Kidney (tissue), 14 donors: ENCODE measurements around the gene AOC1. TPM values are rescaled to one million over a fixed set of nuclear protein-coding genes. Genes with fewer than 3 reads are reported as not detected.
"Not testable (repeated sequence)": the region's sequence is repeated elsewhere in the genome, so short reads cannot be mapped to it uniquely, and the experiment has no call there.

Experiments
- DNase-seq, 5 donors: peaks; one replicate each; pipeline ENCODE4 v3.0.0-alpha.2; 2013 to 2020
- FAIRE-seq: peaks from 2 replicates; lab custom pipeline; 2012; peaks lifted over from hg19 to GRCh38; lab: Jason Lieb, UNC
- H3K27ac ChIP-seq, 2 donors: one replicate each; pipeline ENCODE4 v1.7.0; 2013; ENCODE audit warnings: low read depth in 2 of 2, low read length in 2 of 2, inconsistent platforms in 1 of 2
- H3K27me3 ChIP-seq: one replicate; pipeline ENCODE4 v1.7.1; 2013; ENCODE audit warnings: low read length, inconsistent platforms; ENCODE audit not compliant: control insufficient read depth, insufficient read depth
- H3K36me3 ChIP-seq, 3 donors: one replicate each; pipeline versions ENCODE4 v1.7.0 to v1.7.1; 2013; ENCODE audit warnings: low read length in 3 of 3, control low read depth in 1 of 3, inconsistent platforms in 1 of 3; ENCODE audit not compliant: insufficient read depth in 3 of 3, control insufficient read depth in 2 of 3
- H3K4me1 ChIP-seq, 3 donors: one replicate each; pipeline versions ENCODE4 v1.7.0 to v1.7.1; 2013; ENCODE audit warnings: low read length in 3 of 3, inconsistent platforms in 1 of 3, low read depth in 1 of 3; ENCODE audit not compliant: control insufficient read depth in 2 of 3, insufficient read depth in 2 of 3
- H3K4me3 ChIP-seq, 3 donors: one replicate each; pipeline versions ENCODE4 v1.7.0 to v1.8.1; 2013; ENCODE audit warnings: low read length in 3 of 3, control low read depth in 1 of 3, inconsistent platforms in 1 of 3
- H3K9ac ChIP-seq, 3 donors: one replicate each; pipeline versions ENCODE4 v1.7.0 to v1.7.1; 2013; ENCODE audit warnings: low read length in 3 of 3, control low read depth in 1 of 3, inconsistent platforms in 1 of 3
- H3K9me3 ChIP-seq, 3 donors: one replicate each; pipeline versions ENCODE4 v1.7.0 to v1.7.1; 2013; ENCODE audit warnings: low read length in 3 of 3, control low read depth in 1 of 3, inconsistent platforms in 1 of 3; ENCODE audit not compliant: control insufficient read depth in 2 of 3, insufficient read depth in 1 of 3
- CTCF ChIP-seq: IDR thresholded peaks from 3 replicates; pipeline ENCODE4 v1.5.1; 2012; ENCODE audit warnings: mild to moderate bottlenecking, moderate library complexity, borderline replicate concordance; ENCODE audit not compliant: insufficient read depth; ENCODE audit errors: extremely low read depth
- intact Hi-C: fragments of 100-400 bp; cut with DNase I; formaldehyde crosslinking; loops from one replicate; pipeline ENCODE4 v1.11.1; 2022
- polyA plus RNA-seq: library from polyadenylated mRNA; stranded (reverse); fragments of 350-450 nt; fragmentation: Illumina TruSeq; extraction: RNeasy Lipid Tissue Mini Kit (QIAGEN cat#74804); gene quantifications from one replicate; pipeline ENCODE4 v1.2.3, GENCODE V29; 2014; ENCODE audit warnings: low read depth, low replicate concordance; ENCODE audit not compliant: insufficient read depth
- total RNA-seq: library from RNA; stranded (reverse); fragmentation: NEBNext Ultra II Directional; extraction: Animal tissue kit (Norgen Biotek cat#: 25700); gene quantifications from one replicate; pipeline ENCODE4 v1.2.1, GENCODE V29; 2021
- donor health status: control.
- donor health status: control.
- donor health status: control.
- donor health status: control.
- donor health status: control.
- donor health status: DM: yes; HTN: yes; CAD: no.
- donor health status: Normal renal cell carcinoma (clear cell type).

AOC1 gene
- total and polyA plus RNA-seq, 2 donors from 2014 or later, result 99.1 to 170 TPM

GRCh38 chr7:150904011-150904909 is 51.9 kb downstream of the AOC1 start:
- intact Hi-C loops, result loop anchor here (10.0 kb wide), 1 partner anchor 211 kb away; no protein-coding TSS in a partner anchor

GRCh38 chr7:150908173-150908572 is 55.9 kb downstream of the AOC1 start:
- H3K27me3 ChIP-seq, result no peaks in the 10 kb centered on the region
- no peak overlapping the region for H3K9ac ChIP-seq
- peaks cover 0 to 2% (median 0%) of the 10 kb centered on the region in 3 donors for H3K4me1 ChIP-seq
- FAIRE-seq, result no peak
- DNase-seq, result no peak
- H3K4me3 ChIP-seq, result no peak overlapping the region
- H3K9me3 ChIP-seq, result no peaks in the 10 kb centered on the region
- H3K27ac ChIP-seq, result no peak overlapping the region
- H3K36me3 ChIP-seq, result no peaks in the 10 kb centered on the region
- intact Hi-C loops, result loop anchor here (10.0 kb wide), 1 partner anchor 207 kb away; no protein-coding TSS in a partner anchor
- no peak for TF ChIP-seq CTCF

More at GRCh38 chr7:150904011-150904909, 51.9 kb downstream of the AOC1 start:
- Histone ChIP-seq H3K36me3 (no peaks in the 10 kb centered on the region), H3K27me3 (no peaks in the 10 kb centered on the region), H3K4me3 (no peak overlapping the region), H3K9ac (no peak overlapping the region), H3K27ac (no peak overlapping the region), H3K9me3 (no peaks in the 10 kb centered on the region), H3K4me1 (peaks cover 0 to 8% (median 0%) of the 10 kb centered on the region in 3 donors)
- no peak for FAIRE-seq
- no peak for TF ChIP-seq CTCF
- DNase-seq, result peak in 1 of 5 donors; percentile 63

GRCh38 chr7:150909200-150909995 is 57.1 kb downstream of the AOC1 start:
- Histone ChIP-seq H3K27ac (no peak overlapping the region), H3K27me3 (no peaks in the 10 kb centered on the region), H3K4me1 (no peaks in the 10 kb centered on the region), H3K4me3 (no peak overlapping the region), H3K36me3 (no peaks in the 10 kb centered on the region), H3K9ac (no peak overlapping the region), H3K9me3 (no peaks in the 10 kb centered on the region)
- DNase-seq, result no peak
- intact Hi-C loops, result loop anchor here (10.0 kb wide), 1 partner anchor 205 kb away; no protein-coding TSS in a partner anchor
- TF ChIP-seq CTCF, result no peak
- FAIRE-seq, result no peak

DNA sequence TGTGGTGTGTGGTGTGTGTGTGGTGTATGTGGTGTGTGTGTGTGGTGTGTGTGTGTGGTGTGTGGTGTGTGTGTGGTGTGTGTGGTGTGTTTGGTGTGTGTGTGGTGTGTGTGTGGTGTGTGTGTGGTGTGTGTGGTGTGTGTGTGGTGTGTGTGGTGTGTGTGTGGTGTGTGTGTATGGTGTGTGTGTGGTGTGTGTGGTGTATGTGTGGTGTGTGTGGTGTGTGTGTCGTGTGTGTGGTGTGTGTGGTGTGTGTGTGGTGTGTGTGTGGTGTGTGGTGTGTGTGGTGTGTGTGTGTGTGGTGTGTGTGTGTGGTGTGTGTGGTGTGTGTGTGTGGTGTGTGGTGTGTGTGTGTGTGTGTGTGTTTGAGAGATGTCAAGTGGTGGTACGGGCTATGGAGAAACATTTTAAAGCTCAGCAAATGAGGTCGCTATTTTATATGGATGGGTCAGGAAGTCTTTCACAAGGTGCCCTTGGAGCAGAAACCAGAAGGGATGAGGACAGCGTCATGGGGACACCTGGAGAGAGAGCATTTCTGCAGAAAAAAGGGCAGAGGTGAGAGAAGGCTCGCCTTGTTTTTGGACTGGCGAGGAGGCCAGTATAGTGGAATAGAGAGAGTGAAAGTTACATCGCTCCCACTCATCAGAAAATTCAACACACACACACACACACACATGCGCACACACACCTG is 58.1 kb downstream of the AOC1 start:
- intact Hi-C loops, result not testable (repeated sequence)

More for the DNA sequence above, 58.1 kb downstream of the AOC1 start:
- H3K4me3 ChIP-seq, H3K9me3 ChIP-seq, H3K36me3 ChIP-seq, DNase-seq, FAIRE-seq, H3K9ac ChIP-seq, H3K27me3 ChIP-seq, H3K4me1 ChIP-seq, H3K27ac ChIP-seq: not testable (repeated sequence)
